Bronchial epithelial cell (primary cell): ENCODE data around the gene ZNF473. TPM values are rescaled to one million over a fixed set of nuclear protein-coding genes. Genes with fewer than 3 reads are reported as not detected.

ENCODE experiments used
- DNase-seq: peaks from one replicate; pipeline ENCODE4 v3.0.0-alpha.2; 2010; ENCODE audit warnings: low read depth
- FAIRE-seq: peaks from 2 replicates; lab custom pipeline; 2011; peaks lifted over from hg19 to GRCh38; lab: Jason Lieb, UNC
- H3K27me3 ChIP-seq: 2 replicates; pipeline ENCODE4 v1.5.1; 2011; ENCODE audit warnings: low read length; ENCODE audit not compliant: control insufficient read depth, insufficient read depth
- H3K36me3 ChIP-seq: 2 replicates; pipeline ENCODE4 v1.5.1; 2011; ENCODE audit warnings: low read length; ENCODE audit not compliant: control insufficient read depth, insufficient read depth
- H3K4me3 ChIP-seq: 2 replicates; pipeline ENCODE4 v1.5.1; 2011; ENCODE audit warnings: mild to moderate bottlenecking, low read depth, low read length, control low read depth
- CTCF ChIP-seq: IDR thresholded peaks from 2 replicates; pipeline ENCODE4 v1.5.1; 2011; ENCODE audit warnings: mild to moderate bottlenecking, moderate library complexity, low read length, control low read depth, inconsistent platforms; ENCODE audit not compliant: insufficient read depth, severe bottlenecking
- total RNA-seq: library from RNA; depleted of rRNA; stranded (reverse); fragments of >200 nt; gene quantifications from 2 replicates; pipeline ENCODE4 v1.2.1, GENCODE V29; 2014

ZNF473 gene
- 9.9 and 13.7 TPM in 2 replicates for total RNA-seq

GRCh38 chr19:50025794-50026549, at the start of gene ZNF473:
Gene ZNF473 (plus strand): TSS chr19:50026005. CDS start chr19:50031083, 5,078 bp downstream.
- no peak for DNase-seq
- Histone ChIP-seq H3K27me3 (no peaks in the 10 kb centered on the region), H3K36me3 (peaks cover 2% of the 10 kb centered on the region), H3K4me3 (peak within 1 kb of the TSS; percentile 92)
- no peak for FAIRE-seq
- TF ChIP-seq CTCF = no peak

DNA sequence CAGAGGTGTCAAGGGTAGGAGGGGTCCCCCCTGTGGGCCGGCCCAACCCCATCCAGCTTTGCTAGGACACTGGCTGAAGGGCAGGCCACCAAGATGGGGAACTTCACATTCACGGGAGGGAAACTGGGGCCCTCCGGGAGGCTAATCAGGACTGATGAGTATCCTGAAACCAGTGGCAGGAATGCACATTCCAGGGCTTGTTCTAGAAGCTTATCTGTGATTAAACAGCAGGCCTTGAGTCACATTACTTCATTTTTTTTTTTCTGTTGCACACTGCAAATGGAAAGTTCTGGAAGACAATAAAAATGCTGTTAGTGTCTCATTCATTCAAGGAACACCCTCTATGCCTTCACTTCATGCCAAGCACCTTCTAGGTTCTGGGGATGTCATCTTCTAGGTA, 49.3 kb upstream of the ZNF473 start:
- TF ChIP-seq CTCF = no peak
- FAIRE-seq (no peak), DNase-seq (no peak)
- Histone ChIP-seq H3K36me3 (peaks cover 1% of the 10 kb centered on the region), H3K4me3 (no peak overlapping the region), H3K27me3 (no peaks in the 10 kb centered on the region)

GRCh38 chr19:49977076-49977475, 48.7 kb upstream of the ZNF473 start:
- no peak for FAIRE-seq
- no peak for TF ChIP-seq CTCF
- no peak overlapping the region for H3K4me3 ChIP-seq
- no peak for DNase-seq
- H3K27me3 ChIP-seq = no peaks in the 10 kb centered on the region
- peaks cover 4% of the 10 kb centered on the region for H3K36me3 ChIP-seq

DNA sequence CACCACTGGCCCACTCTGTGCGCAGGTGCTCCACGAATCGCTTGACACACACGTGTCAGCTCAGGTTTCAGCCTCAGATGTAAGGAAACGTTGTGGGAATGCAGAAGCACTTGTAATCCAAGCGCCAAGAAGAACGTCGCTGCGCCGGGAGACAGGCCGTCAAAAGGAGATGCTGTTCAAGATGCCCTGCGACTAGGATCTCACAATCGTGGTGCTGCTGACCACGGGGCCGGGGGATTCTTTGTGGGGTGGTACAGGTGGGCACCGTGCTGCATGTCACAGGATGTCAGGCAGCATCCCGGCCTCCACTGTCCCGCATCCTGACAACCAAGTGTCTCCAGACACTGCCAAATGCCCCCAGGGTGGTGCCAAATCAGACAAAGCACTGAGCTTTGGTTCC, 47.9 kb upstream of the ZNF473 start:
- FAIRE-seq = no peak
- H3K27me3 ChIP-seq = no peaks in the 10 kb centered on the region
- peaks cover 4% of the 10 kb centered on the region for H3K36me3 ChIP-seq

DNA sequence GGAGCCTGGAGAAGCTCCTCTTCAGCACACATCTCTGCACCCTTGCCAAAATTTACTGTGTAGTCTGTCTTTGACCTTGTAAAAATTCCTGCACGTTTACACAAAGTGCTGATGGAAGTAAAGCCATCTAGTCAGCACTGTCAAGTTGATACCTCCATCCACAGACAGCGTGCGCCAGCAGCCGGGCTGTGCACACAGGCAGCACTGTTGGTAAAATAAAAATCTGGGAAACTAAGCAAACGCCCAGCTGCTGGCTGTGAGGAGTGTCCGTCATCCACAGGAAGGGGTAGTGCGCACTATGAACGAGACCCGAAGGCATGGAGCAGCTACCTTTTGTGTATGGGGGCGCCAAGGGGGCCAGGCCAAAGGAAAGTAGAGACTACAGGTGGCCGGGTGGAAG, 47.5 kb upstream of the ZNF473 start:
- no peak for TF ChIP-seq CTCF
- FAIRE-seq (no peak), DNase-seq (no peak)
- no peaks in the 10 kb centered on the region for H3K27me3 ChIP-seq
- no peak overlapping the region for H3K4me3 ChIP-seq
- peaks cover 4% of the 10 kb centered on the region for H3K36me3 ChIP-seq

More for the DNA sequence above, 47.9 kb upstream of the ZNF473 start:
- DNase-seq = no peak
- TF ChIP-seq CTCF = no peak
- no peak overlapping the region for H3K4me3 ChIP-seq
